ACHN (cell line): ENCODE measurements around the gene CFAP74.

Experiments
- DNase-seq: peaks from one replicate; pipeline ENCODE4 v3.0.0-alpha.2; 2015
- in situ Hi-C: cut with HindIII; loops from 2 replicates; pipeline ENCODE4 v1.10.0; 2017; ENCODE audit warnings: low sequenced_read_pairs, low pct_ligation_motif_present, low pct_unique_long_range_greater_than_20kb

Gene CFAP74

GRCh38 chr1:2043886-2044285 lies 40.3 kb upstream of the CFAP74 start:
- in situ Hi-C loops, result no loop called here
- no peak for DNase-seq

GRCh38 chr1:2042830-2043773 lies 39.5 kb upstream of the CFAP74 start:
- in situ Hi-C loops, result no loop called here
- DNase-seq, result no peak

- in situ Hi-C loops, result no loop called here
- DNase-seq, result no peak
Observed at GRCh38 chr1:2041887-2042286, 38.3 kb upstream of the CFAP74 start.

- no peak for DNase-seq
- in situ Hi-C loops, result no loop called here
Observed at GRCh38 chr1:2041305-2041704, 37.7 kb upstream of the CFAP74 start.

- in situ Hi-C loops, result no loop called here
Observed at GRCh38 chr1:2039251-2039650, 35.7 kb upstream of the CFAP74 start.

GRCh38 chr1:2038229-2038628 lies 34.6 kb upstream of the CFAP74 start:
- in situ Hi-C loops, result no loop called here
- no peak for DNase-seq

More at GRCh38 chr1:2039251-2039650, 35.7 kb upstream of the CFAP74 start:
- DNase-seq, result no peak

GRCh38 chr1:2037314-2037979 lies 33.9 kb upstream of the CFAP74 start:
- in situ Hi-C loops, result no loop called here
- no peak for DNase-seq

- in situ Hi-C loops, result no loop called here
- DNase-seq, result no peak
Observed at GRCh38 chr1:2036287-2036686, 32.7 kb upstream of the CFAP74 start.

GRCh38 chr1:2033165-2033564 lies 29.6 kb upstream of the CFAP74 start:
- in situ Hi-C loops, result no loop called here

GRCh38 chr1:2032737-2033136 lies 29.2 kb upstream of the CFAP74 start:
- in situ Hi-C loops, result no loop called here
- DNase-seq, result no peak

More at GRCh38 chr1:2033165-2033564, 29.6 kb upstream of the CFAP74 start:
- DNase-seq, result no peak

- DNase-seq, result no peak
- in situ Hi-C loops, result no loop called here
Observed at GRCh38 chr1:2031546-2032540, 28.3 kb upstream of the CFAP74 start.

GRCh38 chr1:2030076-2030871 lies 26.7 kb upstream of the CFAP74 start:
- in situ Hi-C loops, result no loop called here
- no peak for DNase-seq

GRCh38 chr1:2029561-2029960 lies 26.0 kb upstream of the CFAP74 start:
- no peak for DNase-seq
- in situ Hi-C loops, result no loop called here

GRCh38 chr1:2028870-2029560 lies 25.4 kb upstream of the CFAP74 start:
- in situ Hi-C loops, result no loop called here
- no peak for DNase-seq

- DNase-seq, result no peak
- in situ Hi-C loops, result no loop called here
Observed at GRCh38 chr1:2027961-2028583, 24.5 kb upstream of the CFAP74 start.

GRCh38 chr1:2025491-2025981 lies 21.9 kb upstream of the CFAP74 start:
- in situ Hi-C loops, result no loop called here
- no peak for DNase-seq

- in situ Hi-C loops, result no loop called here
- DNase-seq, result no peak
Observed at GRCh38 chr1:2024887-2025286, 21.3 kb upstream of the CFAP74 start.
